ENCODE results near the gene EFCAB9.
"Not testable (repeated sequence)": the region's sequence is repeated elsewhere in the genome, so short reads cannot be mapped to it uniquely, and the experiment has no call there.

The EFCAB9 gene

GRCh38 chr5:172188893-172189692, 4.9 kb upstream of the EFCAB9 start:
- DNase-seq = no peak

- DNase-seq = no peak
Observed at GRCh38 chr5:172189693-172190296, 4.2 kb upstream of the EFCAB9 start.

- no peak for DNase-seq
Observed at GRCh38 chr5:172194985-172195774, 1.2 kb downstream of the EFCAB9 start.

GRCh38 chr5:172197775-172198174, 3.8 kb downstream of the EFCAB9 start:
- DNase-seq = not testable (repeated sequence)

GRCh38 chr5:172199446-172199845, 5.5 kb downstream of the EFCAB9 start:
- no peak for DNase-seq

- no peak for DNase-seq
Observed at GRCh38 chr5:172200476-172200875, 6.5 kb downstream of the EFCAB9 start.

GRCh38 chr5:172205984-172206383, 12.0 kb downstream of the EFCAB9 start:
- not testable (repeated sequence) for DNase-seq

GRCh38 chr5:172207511-172207910, 13.5 kb downstream of the EFCAB9 start:
- no peak for DNase-seq

- no peak for DNase-seq
Observed at GRCh38 chr5:172209714-172210113, 15.7 kb downstream of the EFCAB9 start.

- DNase-seq = no peak
Observed at GRCh38 chr5:172211676-172212075, 17.7 kb downstream of the EFCAB9 start.

GRCh38 chr5:172213126-172213525, 19.2 kb downstream of the EFCAB9 start:
- no peak for DNase-seq

GRCh38 chr5:172216345-172216744, 22.4 kb downstream of the EFCAB9 start:
- no peak for DNase-seq

GRCh38 chr5:172219296-172219695, 25.3 kb downstream of the EFCAB9 start:
- DNase-seq = no peak

- DNase-seq = peak; percentile 12 to 35
Observed at GRCh38 chr5:172223901-172224873, 30.2 kb downstream of the EFCAB9 start.

- DNase-seq = no peak
Observed at GRCh38 chr5:172224996-172225395, 31.0 kb downstream of the EFCAB9 start.

GRCh38 chr5:172229904-172230303, 35.9 kb downstream of the EFCAB9 start:
- DNase-seq = no peak

- no peak for DNase-seq
Observed at GRCh38 chr5:172234031-172234430, 40.1 kb downstream of the EFCAB9 start.

GRCh38 chr5:172235132-172235780, 41.3 kb downstream of the EFCAB9 start:
- DNase-seq = no peak

GRCh38 chr5:172235827-172236736, 42.1 kb downstream of the EFCAB9 start:
- no peak for DNase-seq

GRCh38 chr5:172238334-172238733, 44.4 kb downstream of the EFCAB9 start:
- no peak for DNase-seq

GRCh38 chr5:172243302-172243701, 49.3 kb downstream of the EFCAB9 start:
- peak in 1 of 2 experiments; percentile 5 for DNase-seq

Measured in activated CD4-positive, alpha-beta T cell treated with anti-CD3 and anti-CD28 coated beads, Interleukin-2, amount 50 U/mL, for 4 hours (primary cell).